Measurements from ENCODE around the gene PPP2R3B. TPM values are rescaled to one million over a fixed set of nuclear protein-coding genes. Genes with fewer than 3 reads are reported as not detected.

Gene PPP2R3B
- polyA plus RNA-seq, 1 donor (not counting 4 experiments of a cell fraction or from before 2014, with no cell fraction given), result 6.6 TPM

GRCh38 chrX:397575-397974 lies 10.9 kb upstream of the PPP2R3B start:
- Histone ChIP-seq H2AFZ (ENCODE audit: control insufficient read depth, low read length) (no peak overlapping the region), H3K4me1 (ENCODE audit: control insufficient read depth, extremely low read depth, insufficient read depth, low read length) (no peaks in the 10 kb centered on the region), H3K4me3 (ENCODE audit: control insufficient read depth in 2 of 3, extremely low read depth in 1 of 3, insufficient read depth in 2 of 3, low read depth in 1 of 3, low read length in 3 of 3) (no peak overlapping the region), H3K36me3 (ENCODE audit: control insufficient read depth in 2 of 2, extremely low read depth in 1 of 2, insufficient read depth in 2 of 2, low read length in 2 of 2) (no peaks in the 10 kb centered on the region), H3K27me3 (ENCODE audit: control insufficient read depth, extremely low read depth, insufficient read depth, low read length) (no peaks in the 10 kb centered on the region), H3K79me2 (ENCODE audit: control insufficient read depth, insufficient read depth, low read length) (no peaks in the 10 kb centered on the region), H3K9me3 (ENCODE audit: control insufficient read depth, low read depth, low read length) (peaks cover 2% of the 10 kb centered on the region), H3K27ac (ENCODE audit: control insufficient read depth, insufficient read depth, low read length) (no peak overlapping the region), H3K4me2 (ENCODE audit: control insufficient read depth, extremely low read depth, insufficient read depth, low read depth, low read length) (no peak overlapping the region), H3K9me1 (ENCODE audit: control insufficient read depth, extremely low read depth, insufficient read depth, low read length) (no peaks in the 10 kb centered on the region), H4K20me1 (ENCODE audit: control insufficient read depth, extremely low read depth, insufficient read depth, low read length) (no peaks in the 10 kb centered on the region), H3K9ac (ENCODE audit: control insufficient read depth, extremely low read depth, insufficient read depth, low read length) (no peak overlapping the region)
- no peak for FAIRE-seq
- dilution Hi-C loops (cut with MboI; ENCODE audit: extremely low pct_ligation_motif_present, low sequenced_read_pairs), result no loop called here
- no peak for DNase-seq (ENCODE audit: low read depth, low spot score)
- TF ChIP-seq, protein P1, sequence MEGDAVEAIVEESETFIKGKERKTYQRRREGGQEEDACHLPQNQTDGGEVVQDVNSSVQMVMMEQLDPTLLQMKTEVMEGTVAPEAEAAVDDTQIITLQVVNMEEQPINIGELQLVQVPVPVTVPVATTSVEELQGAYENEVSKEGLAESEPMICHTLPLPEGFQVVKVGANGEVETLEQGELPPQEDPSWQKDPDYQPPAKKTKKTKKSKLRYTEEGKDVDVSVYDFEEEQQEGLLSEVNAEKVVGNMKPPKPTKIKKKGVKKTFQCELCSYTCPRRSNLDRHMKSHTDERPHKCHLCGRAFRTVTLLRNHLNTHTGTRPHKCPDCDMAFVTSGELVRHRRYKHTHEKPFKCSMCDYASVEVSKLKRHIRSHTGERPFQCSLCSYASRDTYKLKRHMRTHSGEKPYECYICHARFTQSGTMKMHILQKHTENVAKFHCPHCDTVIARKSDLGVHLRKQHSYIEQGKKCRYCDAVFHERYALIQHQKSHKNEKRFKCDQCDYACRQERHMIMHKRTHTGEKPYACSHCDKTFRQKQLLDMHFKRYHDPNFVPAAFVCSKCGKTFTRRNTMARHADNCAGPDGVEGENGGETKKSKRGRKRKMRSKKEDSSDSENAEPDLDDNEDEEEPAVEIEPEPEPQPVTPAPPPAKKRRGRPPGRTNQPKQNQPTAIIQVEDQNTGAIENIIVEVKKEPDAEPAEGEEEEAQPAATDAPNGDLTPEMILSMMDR (optimal IDR thresholded peaks at IDR 0.05 in 1 of 3, IDR thresholded peaks at IDR 0.05 in 1 of 3, conservative IDR thresholded peaks at IDR 0.05 in 1 of 3; ENCODE audit: extremely low read depth in 1 of 3, insufficient read depth in 2 of 3, low read length in 3 of 3), result no peak
- no peak for TF ChIP-seq EZH2 (IDR thresholded peaks at IDR 0.05; ENCODE audit: low read length)

DNA sequence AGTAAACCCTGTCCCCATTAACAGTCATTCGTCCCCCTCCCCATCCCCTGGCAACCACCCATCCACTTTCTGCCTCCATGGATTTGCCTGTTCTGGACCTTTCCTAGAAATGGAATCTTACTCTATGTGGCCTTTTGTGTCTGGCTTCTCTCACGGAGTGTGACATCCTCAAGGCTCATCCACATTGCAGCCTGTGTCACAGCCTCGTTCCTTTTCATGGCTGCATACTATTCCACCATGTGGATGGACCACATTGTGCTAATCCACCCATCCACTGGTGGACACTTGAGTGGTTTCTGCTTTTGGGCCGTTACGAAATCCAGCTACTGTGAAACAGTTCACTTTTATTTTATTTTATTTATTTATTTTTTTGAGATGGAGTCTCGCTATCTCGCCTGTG lies 8.1 kb upstream of the PPP2R3B start:
- H3K9ac ChIP-seq (ENCODE audit: control insufficient read depth, extremely low read depth, insufficient read depth, low read length), result no peak overlapping the region
- H3K79me2 ChIP-seq (ENCODE audit: control insufficient read depth, insufficient read depth, low read length), result no peaks in the 10 kb centered on the region
- H3K4me2 ChIP-seq (ENCODE audit: control insufficient read depth, extremely low read depth, insufficient read depth, low read depth, low read length), result no peak overlapping the region
- H4K20me1 ChIP-seq (ENCODE audit: control insufficient read depth, extremely low read depth, insufficient read depth, low read length), result no peaks in the 10 kb centered on the region
- no peaks in the 10 kb centered on the region for H3K27me3 ChIP-seq (ENCODE audit: control insufficient read depth, extremely low read depth, insufficient read depth, low read length)
- no peak overlapping the region for H2AFZ ChIP-seq (ENCODE audit: control insufficient read depth, low read length)
- no peak overlapping the region for H3K4me3 ChIP-seq (ENCODE audit: control insufficient read depth in 2 of 3, extremely low read depth in 1 of 3, insufficient read depth in 2 of 3, low read depth in 1 of 3, low read length in 3 of 3)
- no peaks in the 10 kb centered on the region for H3K36me3 ChIP-seq (ENCODE audit: control insufficient read depth in 2 of 2, extremely low read depth in 1 of 2, insufficient read depth in 2 of 2, low read length in 2 of 2)
- dilution Hi-C loops (cut with MboI; ENCODE audit: extremely low pct_ligation_motif_present, low sequenced_read_pairs), result no loop called here
- no peaks in the 10 kb centered on the region for H3K4me1 ChIP-seq (ENCODE audit: control insufficient read depth, extremely low read depth, insufficient read depth, low read length)
- FAIRE-seq (no peak), DNase-seq (ENCODE audit: low read depth, low spot score) (no peak)
- TF ChIP-seq, protein P1 (optimal IDR thresholded peaks at IDR 0.05 in 1 of 3, IDR thresholded peaks at IDR 0.05 in 1 of 3, conservative IDR thresholded peaks at IDR 0.05 in 1 of 3; ENCODE audit: extremely low read depth in 1 of 3, insufficient read depth in 2 of 3, low read length in 3 of 3), result no peak
- no peak for TF ChIP-seq EZH2 (IDR thresholded peaks at IDR 0.05; ENCODE audit: low read length)
- H3K27ac ChIP-seq (ENCODE audit: control insufficient read depth, insufficient read depth, low read length), result no peak overlapping the region
- H3K9me1 ChIP-seq (ENCODE audit: control insufficient read depth, extremely low read depth, insufficient read depth, low read length), result no peaks in the 10 kb centered on the region
- peaks cover 2% of the 10 kb centered on the region for H3K9me3 ChIP-seq (ENCODE audit: control insufficient read depth, low read depth, low read length)
